ENCODE measurements around the gene WDR91.

Gene WDR91

DNA sequence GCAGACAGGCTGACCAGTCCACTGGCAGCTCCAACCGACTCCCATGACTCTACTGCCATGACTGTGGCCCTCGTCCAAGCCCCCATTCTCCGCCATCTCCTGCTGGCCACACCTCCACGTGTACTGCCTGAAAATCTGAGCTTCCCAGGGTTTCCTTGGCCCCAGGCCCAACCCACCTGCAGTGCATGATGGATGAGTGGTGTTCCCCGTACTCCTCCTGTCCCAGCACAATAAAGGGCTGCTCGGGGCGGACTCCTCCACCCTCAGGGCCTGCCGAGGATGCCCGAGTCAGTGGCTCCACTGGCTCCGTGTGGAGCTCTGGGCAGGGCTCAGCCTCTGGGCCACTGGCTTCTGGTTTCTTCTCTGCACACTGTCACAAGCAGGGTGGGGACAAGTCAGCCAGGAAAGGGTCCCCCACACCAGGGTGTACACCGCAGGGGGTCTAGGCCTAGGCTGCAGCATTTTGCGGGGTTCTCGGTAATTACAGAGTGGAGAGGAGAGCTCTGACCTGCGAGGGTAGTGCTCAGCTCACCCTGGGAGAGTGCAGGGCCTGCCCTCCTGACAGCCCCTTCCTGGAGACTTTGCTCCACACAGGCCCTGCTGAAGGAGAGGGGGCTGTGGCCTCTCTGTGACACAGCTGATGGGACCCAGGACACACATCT, 15.2 kb downstream of the WDR91 start:
- DNase-seq: no peak

DNA sequence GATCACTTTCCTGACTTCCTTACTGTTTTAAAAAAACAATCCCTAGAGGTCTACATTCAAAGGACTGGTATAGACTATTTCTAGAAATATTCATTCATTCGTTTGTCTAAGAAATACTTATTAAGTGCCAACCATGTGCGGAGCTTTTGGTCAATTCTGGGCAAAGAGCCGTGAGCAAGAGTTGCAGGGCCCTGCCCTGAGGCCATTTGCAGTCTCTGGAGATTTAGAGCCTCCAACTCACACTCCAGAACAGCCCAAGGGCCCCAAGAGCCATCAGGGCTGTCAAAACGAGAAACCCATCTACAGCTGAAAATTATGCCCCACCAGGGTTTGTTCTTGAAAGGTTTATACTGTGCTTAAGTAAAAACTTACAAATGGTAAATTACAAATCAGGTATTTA, 16.2 kb downstream of the WDR91 start:
- DNase-seq: no peak

DNA sequence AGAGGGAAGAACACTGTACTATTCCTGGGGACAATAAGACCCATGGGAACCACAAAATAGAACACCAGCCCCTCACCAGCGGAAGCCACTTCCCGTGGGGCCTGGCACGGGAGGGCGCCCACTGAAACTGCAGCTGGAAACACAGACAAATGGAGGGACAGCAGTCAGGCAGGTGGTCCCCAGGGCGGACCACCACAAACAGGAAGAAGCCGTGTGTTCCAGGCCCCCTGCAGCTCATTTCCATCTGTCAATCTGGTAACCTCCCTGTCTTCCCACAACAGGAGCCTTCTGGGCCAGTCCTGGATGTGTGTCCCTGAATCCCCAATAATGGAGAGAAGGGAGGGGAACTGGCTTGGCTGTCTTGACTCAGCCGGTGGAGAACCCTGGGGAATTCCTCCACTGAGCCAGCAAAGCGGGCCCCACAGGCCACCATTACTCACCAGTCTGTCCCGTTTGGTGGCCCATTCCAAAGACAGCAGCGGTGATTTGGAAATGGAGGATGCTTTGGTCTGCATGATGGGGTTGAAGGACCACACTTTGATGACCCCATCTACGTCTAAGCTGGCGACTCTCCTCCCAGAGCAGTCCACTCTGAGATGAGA, 16.7 kb downstream of the WDR91 start:
- no peak for DNase-seq

DNA sequence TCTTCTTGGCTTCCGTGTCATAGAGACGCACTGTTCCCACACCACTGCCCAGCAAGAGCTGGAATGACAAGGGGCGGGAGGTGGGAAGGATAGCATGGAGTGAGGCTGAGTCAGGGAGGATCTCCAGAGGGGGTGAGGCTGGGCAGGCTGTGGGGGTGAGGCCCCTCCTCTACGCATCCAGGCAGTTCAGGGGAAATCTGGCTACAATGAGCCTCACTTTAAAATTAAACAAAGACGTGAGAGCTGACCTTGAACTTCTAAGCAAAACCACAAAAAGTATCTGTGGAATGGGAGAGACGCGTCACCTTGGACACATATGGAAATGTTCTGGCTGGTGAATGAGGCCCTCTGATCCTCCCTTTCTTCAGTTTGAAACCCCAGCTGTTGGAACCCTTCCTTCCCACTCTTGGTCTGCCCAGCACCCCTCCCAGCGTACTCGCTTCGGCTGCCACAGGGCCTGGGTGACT, 17.7 kb downstream of the WDR91 start:
- DNase-seq: no peak

DNA sequence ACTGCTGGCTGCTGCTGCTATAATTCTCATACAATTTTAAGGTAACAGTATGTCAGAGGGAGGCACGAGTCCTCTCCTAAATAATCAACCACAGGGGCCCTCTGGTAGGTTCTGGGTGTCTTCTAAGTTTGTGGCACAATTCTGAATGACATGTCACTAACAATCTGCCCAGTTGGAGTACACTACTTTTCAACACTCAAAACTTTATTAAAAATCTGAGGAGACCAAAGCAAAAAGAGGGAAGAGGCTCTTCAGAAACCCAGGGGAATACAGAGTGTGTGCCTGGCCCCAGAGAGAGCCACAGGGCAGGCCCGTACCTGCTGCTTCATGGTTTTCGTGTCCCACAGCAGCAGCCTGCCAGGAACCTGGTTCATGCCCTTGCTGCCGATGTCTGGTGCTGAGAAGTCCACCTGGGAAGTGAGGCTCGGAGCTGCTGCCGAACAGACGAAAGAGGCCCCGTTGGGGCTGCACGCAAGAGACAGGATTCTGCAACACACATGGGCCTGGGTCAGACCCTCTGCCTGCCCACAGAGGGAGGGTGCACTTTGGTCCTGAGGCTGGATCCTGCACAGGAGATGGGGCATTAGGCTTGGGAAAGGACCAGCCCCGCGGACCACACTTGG, 18.3 kb downstream of the WDR91 start:
- DNase-seq: no peak

DNA sequence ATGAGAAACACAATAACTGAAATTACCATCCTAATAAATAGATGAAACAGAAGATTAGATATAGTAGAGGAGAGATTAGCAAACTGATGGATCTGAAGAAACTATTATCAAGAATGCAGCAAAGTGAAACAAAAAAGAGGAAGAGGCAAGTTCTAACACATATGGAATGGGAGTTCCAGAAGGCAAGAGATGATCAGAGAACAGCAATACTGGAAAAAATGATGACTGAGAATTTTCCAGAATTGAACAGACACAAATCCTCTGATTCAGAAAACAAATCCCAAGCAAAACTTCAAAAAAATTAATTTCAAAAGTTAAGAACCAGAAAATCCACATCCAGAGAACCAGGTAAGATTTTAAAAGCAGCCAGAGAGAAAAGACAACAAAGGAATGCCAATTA, 20.6 kb downstream of the WDR91 start:
- no peak for DNase-seq

DNA sequence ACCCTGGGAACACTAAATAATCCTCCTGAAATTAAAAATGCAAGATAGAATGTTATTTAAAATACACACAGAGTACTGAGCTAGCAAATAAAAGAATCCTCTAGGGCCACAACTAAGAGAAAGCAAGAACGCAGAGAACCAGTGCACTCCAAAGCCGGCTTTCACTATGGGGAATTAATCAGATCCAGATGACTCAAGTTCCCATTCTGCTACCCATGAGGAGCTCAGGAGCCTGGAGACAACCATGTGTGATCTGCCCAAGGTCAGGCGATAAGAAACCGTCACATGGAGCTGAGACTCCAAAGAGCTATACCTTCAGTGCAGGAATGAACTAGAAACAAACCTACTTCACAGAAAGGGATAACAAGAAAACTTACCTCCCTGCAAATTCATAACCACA, 21.4 kb downstream of the WDR91 start:
- no peak for DNase-seq

DNA sequence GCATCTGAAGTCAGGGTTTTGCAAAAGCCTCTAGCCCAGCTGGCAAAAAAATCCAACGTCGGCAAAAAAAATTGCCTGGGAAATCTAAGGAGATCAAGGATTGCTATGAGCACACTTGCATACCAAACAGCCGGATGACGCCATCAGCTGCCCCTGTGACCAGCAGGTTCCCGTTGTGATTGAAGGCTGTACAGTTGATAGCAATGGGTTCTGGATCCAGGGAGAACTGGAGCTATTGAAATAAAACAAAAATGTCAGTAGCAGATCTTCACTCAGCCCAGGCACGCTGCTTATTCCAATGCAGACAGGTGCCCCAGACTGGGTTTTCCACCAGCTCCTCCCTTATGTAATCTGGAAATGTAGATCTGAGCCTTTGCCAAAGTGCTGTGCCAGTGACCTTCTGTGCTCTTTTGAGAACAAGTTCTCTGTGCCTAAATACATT, 22.1 kb downstream of the WDR91 start:
- no peak for DNase-seq

DNA sequence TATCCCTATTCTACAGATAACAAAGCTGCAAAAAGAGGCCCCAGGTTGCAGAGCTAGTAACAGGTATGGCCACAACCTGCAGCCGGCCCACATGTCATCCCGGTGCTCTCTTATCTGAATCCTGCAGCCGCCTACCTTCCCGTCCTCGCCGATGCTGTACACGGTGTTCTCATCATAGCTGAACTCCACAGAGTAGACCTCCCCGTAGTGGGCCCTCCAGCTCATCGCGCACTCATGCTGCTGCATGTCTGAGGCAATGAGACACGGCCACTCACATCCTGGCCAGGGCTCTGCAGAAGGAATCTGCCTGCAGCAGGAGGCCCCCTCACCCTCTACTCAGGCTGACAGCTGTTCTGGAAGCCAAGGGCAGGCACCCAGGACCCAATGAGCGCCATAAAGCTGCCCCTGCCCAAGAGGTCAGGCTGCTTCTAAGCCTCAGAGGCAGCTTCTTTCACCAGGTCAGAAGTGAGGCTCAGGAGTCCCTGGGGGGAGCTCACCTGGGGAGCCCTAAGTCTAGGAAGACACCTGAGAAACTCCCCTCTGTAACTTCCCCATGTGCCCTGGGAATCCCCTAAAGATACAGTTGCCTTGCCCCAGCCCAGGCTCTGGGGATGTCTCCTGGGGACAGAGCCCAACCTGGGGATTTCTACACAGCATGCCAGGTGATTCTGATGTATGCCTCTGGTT, 22.9 kb downstream of the WDR91 start:
- no peak for DNase-seq

DNA sequence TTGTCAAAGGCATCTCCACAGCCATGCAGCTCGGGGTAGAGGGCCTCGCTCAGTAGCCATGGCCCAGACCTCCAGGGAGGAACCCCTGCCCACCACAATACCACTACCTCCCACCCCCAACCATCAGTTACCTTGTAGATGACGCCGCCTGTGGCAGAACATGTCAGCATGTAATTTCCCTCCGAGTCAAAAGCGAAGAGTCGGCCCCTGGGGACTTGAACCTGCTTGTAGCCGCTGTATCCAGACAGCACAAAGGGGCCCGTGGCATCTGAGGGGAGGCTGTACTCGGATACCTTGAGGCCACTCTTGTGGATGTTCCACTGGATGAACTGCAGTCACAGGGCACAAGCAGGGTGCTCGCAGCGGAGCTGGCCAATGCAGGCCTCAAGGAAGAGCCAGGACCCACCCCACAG, 24.5 kb downstream of the WDR91 start:
- no peak for DNase-seq

DNA sequence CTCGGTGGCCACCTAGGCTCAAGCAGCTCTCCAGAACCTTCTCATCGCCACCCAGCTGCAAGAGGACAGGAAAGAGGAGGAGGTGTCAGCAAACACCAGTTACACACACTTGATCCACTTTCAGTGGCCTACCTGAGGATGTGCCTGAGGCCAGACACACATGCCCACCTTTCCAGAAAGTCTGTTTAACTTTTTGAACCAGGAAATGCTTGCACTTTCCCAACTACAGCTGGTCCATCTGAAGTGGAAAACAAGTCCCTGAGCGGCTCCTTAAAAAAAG, 25.1 kb downstream of the WDR91 start:
- no peak for DNase-seq

DNA sequence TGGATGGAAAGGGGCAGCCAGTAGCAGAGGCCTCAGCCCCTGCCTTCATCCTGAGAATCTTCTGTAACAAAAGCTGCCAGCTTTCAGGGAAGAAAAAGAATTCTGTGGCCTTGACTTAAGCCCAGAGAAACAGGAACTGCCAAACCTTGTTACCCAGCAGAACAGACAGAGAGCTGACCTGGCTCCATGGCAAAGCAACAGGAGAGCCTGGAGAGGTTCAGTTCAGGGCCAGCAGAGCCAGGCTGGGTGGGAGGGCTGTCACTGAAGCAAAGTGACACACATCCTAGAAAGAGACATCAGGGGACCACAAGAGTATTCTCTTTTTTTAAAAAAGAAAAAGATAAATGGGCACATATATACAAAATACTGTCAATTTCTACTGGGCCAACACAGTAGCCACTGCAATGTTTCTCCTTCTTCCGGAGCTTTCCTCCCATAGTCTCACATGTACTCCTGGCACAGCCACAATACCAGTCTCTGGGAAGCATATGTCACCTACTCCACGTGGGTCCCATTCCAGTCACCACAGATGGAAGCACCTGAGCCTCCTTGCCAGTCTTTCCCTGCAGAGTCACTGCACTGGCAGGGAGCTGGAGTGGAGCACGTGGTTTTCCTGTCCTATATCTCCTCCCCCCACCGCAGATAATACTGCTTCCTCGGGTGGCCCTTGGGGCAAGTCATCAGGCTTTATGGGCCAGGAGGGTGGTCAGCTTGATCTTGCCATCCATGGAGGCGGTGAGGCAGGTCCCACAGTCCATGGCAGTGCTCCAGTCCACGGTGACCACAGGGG, 25.7 kb downstream of the WDR91 start:
- DNase-seq: no peak

DNA sequence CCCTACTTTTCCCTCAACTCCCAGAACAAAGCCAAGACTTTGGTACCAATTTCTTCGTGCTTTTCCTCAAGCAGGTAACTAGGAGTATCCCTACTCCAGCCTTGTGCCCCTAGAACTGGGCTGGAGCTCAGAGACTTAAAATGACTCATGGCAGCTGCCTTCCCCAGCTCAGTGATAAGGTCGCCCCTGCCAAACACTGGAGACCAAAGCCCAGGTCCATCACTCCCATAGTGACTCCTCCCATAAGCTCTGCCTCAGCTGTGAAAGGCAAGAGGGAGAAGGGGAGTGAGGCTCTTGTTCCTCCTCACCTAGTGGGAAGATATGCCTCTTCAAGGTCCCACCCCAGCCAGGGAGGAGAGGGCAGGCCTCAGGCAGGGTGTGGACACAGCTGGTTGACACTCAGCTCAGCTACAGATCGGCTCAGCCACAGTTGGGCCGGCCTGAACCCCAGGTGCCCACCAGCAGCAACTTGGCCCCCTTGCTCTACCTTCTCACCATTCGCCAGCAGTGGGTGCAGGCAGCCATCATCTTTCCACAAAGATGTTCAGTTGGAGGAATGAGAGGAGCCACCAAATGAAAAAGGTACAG, 27.0 kb downstream of the WDR91 start:
- no peak for DNase-seq

DNA sequence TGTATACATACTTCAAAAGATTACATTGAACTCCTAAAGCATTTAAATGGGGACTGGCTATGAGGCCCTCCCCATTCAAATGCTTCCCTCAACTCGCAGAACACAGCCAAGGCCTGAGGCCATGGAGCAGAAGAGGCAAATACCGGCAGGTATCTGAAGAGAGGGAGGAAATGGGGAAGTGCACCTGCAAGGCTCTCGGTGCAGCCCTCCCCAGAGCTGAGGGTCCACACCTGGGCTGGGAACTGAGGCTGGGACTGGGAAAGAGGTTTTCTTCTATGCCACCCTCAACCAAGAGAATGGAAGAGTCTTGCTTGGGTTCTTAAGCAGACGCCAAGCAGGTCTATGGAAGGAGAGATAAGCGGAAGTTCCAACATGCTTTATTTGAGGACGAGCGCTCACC, 27.8 kb downstream of the WDR91 start:
- no peak for DNase-seq

DNA sequence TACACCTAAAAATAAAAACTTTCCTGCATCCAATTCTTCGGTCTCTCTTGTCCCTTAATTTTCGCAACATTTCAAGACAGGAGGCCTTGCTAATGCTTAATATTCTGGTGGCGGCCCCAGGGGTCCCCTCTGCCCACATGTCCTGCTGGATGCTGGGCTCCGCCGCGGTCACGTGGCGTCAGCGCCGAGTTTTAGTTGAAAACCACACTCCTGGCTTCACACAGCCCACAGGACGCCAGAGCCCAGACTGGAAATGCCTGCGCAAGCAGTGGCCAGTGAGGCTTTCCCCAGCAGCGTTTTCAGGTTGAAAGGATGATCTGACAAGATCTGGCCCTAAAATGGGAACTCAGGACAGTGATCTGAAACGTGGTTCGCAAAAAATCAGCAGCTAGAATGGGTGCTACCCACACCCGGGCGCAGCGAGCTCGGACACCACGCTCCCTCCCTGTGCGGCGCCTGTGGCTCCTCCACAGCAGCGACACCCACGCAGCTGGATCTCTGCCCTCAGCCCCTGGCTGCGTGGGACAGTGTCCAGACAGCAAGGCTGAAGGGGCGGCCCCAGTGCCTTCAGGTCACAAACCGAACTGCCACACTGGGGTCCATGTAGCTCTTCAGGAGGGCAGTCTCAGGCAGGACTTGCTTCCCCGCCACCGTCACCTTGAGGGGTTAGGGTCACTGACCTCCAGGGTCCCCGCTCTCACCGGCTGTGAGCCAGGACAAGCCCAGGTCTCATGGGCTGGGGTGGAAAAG, 29.2 kb downstream of the WDR91 start:
- no peak for DNase-seq

DNA sequence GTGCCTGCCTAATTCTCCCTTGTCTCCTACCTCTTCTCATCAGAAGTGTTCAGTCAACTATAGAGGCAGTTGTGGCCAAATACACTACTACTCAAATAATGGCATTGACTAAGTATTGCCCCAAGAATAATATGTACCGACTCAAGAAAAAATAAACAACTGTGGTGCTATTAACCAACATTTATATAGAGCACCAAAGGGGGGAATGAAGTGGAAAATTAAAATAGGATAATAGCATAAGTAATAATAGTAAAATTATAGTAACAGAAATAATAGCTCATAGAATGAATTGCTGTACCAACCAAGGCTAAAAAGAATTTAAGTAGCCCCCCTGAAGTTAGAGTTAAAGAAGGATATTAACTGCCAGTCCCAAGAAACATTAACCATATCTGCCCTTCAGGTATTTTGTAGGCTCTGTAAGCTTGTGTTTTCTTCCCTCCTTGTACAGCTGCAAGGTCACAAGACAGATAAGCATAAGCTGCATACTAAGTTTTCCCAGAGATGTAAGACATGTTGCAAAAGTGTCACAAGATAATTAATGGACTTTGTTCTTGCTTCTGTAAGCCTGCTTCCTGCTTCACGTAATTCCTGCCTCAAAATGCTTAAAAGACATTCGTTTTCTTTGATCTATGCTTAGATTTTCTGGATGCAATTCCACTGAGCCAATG, 29.9 kb downstream of the WDR91 start:
- DNase-seq: no peak

DNA sequence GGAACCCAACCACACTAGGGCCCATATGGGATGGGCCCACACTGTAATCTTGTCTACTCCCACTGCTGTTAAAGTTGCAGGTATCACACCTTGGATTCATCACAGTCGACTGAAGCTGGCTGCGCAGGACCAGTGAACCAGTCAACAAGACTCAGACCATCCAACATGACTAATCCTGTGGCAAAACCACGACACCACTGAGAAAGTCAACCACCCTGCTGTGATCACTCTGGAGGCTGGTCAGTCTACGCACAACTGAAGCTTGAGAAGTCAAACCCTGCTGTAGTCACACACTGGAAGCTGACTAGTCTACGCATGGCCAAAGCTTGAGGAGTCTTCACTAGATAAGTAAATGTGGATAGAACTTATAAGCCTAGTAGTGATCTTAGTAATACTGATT, 31.2 kb downstream of the WDR91 start:
- DNase-seq: no peak

DNA sequence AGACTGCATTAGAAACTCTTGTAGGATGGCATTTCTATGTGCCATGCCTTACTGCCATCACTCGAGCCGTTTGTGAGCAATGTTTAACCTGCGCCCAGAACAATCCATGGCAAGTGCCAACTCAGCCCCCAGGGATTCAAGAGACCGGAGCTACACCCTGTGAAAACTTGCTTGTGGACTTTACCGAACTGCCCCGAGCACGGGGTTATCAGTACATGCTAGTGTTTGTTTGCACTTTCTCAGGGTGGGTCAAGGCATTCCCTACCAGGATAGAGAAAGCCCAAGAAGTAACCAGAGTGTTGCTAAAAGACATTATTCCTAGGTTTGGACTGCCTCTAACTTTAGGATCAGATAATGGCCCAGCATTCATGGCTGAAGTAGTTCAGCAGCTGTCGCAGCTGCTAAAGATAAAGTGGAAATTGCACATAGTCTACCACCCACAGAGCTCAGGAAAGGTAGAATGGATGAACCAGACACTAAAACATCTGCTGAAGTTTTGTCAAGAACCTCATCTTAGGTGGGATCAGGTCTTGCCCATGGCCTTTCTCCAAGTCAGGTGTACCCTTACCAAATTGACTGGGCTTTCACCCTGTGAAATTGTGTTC, 31.9 kb downstream of the WDR91 start:
- DNase-seq: no peak

DNA sequence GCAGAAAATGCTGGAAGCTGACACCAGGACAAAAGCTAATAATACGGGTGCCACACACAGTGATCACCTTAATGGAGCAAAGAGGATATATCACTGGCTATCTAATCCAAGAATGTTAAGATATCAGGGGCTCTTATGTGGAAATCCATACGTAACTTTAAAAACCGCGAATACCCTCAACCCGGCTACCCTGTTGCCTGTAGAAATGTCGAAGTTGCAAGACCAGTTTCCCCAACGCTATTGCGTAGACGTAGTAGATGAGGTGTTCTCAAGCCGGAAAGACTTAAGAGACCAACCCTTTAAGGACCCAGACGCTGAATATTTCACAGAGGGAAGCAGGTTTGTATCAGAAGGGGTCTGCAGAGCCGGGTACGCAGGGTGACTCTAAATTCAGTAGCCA, 33.0 kb downstream of the WDR91 start:
- DNase-seq: no peak

DNA sequence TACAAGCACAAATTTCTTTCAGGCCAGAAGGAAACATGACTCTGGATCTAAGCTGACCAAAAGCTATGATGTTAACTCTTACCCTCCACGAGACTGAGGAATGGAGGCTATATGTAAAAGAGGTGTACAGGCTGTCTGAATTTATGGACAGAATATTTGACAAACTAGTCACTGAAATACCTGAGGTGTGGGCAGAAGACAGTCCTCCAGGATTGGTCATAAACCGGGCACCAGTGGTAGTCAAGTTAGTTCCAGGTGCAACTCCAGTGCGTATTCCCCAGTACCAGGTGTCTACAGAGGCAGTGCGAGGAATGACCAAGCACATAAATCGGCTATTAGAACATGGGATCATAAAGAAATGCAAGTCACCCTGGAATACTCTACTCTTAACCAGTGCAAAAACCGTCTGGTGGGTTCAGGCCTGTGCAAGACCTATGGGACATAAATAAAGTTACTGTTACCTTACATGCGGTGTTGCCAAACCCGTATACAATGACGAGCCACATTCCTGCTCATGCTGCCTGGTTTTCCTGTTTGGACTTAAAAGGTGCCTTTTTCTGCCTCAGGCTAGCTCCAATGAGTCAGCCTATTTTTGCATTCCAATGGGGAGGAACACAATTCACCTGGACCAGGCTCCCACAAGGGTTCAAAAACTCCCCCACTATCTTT, 34.2 kb downstream of the WDR91 start:
- no peak for DNase-seq

DNA sequence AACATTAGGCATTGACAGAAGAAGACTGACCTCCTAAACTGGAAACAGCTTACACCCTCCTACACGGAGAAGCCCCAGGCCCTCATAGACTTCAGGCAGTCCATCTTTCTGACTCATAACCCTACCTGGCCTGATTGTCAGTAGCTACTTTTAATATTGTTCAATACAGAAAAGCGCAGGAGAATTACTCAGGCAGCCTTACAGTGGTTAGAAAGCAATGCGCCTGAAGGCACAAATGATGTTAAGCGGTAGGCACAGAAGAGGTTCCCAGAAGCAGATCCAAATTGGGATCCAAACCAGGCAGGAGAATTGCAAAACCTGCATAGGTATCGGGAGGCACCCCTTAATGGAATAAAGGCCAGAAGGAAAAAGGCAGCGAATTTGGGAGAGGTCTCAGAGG, 35.4 kb downstream of the WDR91 start:
- DNase-seq: no peak

Measured in activated CD4-positive, alpha-beta T cell treated with anti-CD3 and anti-CD28 coated beads for 48 hours (primary cell).